ENCODE data around the gene SMG6.
A peak's percentile ranks its signal among the peaks of the same experiment; 100 is the strongest.

Gene SMG6

GRCh38 chr17:2057760-2058585, 245.6 kb downstream of the SMG6 start:
- peaks cover 5% of the 10 kb centered on the region; the same call in 1 of the 2 replicates for H3K4me1 ChIP-seq (ENCODE audit: control insufficient read depth, insufficient read depth, low read length)
- H3K36me3 ChIP-seq (ENCODE audit: control insufficient read depth in 2 of 2, insufficient read depth in 1 of 2, low read length in 2 of 2), result peaks cover 0 to 10% of the 10 kb centered on the region in 2 experiments; a peak in 1 of 3 replicates
- ChIA-PET CTCF (interaction anchor here (0.6 to 3.2 kb wide), 6 partner anchors 9 to 484 kb away, joined by 3 to 24 read pairs (median 4); no protein-coding TSS in a partner anchor), POLR2A (no interaction called here)
- H3K9me3 ChIP-seq (ENCODE audit: control insufficient read depth, insufficient read depth, low read depth, low read length), result no peaks in the 10 kb centered on the region
- TF ChIP-seq KLF10 (tag by site-specific recombination; IDR thresholded peaks at IDR 0.05) (no peak), ZNF624 (tag by site-specific recombination; IDR thresholded peaks at IDR 0.05) (no peak), ZNF169 (tag by site-specific recombination; IDR thresholded peaks at IDR 0.05) (no peak), EGR2 (tag by site-specific recombination; IDR thresholded peaks at IDR 0.05; ENCODE audit: low read depth) (no peak), PRDM2 (tag by site-specific recombination; IDR thresholded peaks at IDR 0.05; ENCODE audit: borderline replicate concordance) (no peak), ZNF341 (tag by site-specific recombination; IDR thresholded peaks at IDR 0.05; ENCODE audit: low read depth) (no peak), ZNF311 (tag by site-specific recombination; IDR thresholded peaks at IDR 0.05; ENCODE audit: borderline replicate concordance) (no peak)
- TF ChIP-seq, protein P1, sequence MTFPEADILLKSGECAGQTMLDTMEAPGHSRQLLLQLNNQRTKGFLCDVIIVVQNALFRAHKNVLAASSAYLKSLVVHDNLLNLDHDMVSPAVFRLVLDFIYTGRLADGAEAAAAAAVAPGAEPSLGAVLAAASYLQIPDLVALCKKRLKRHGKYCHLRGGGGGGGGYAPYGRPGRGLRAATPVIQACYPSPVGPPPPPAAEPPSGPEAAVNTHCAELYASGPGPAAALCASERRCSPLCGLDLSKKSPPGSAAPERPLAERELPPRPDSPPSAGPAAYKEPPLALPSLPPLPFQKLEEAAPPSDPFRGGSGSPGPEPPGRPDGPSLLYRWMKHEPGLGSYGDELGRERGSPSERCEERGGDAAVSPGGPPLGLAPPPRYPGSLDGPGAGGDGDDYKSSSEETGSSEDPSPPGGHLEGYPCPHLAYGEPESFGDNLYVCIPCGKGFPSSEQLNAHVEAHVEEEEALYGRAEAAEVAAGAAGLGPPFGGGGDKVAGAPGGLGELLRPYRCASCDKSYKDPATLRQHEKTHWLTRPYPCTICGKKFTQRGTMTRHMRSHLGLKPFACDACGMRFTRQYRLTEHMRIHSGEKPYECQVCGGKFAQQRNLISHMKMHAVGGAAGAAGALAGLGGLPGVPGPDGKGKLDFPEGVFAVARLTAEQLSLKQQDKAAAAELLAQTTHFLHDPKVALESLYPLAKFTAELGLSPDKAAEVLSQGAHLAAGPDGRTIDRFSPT (tag by site-specific recombination; IDR thresholded peaks at IDR 0.05), result peak; percentile 81; the same call in 1 of the 2 replicates
- H3K4me3 ChIP-seq (ENCODE audit: low read depth, low read length), result no peak overlapping the region
- no peak overlapping the region for H3K27ac ChIP-seq (ENCODE audit: extremely low read depth, low read depth, low read length)

DNA sequence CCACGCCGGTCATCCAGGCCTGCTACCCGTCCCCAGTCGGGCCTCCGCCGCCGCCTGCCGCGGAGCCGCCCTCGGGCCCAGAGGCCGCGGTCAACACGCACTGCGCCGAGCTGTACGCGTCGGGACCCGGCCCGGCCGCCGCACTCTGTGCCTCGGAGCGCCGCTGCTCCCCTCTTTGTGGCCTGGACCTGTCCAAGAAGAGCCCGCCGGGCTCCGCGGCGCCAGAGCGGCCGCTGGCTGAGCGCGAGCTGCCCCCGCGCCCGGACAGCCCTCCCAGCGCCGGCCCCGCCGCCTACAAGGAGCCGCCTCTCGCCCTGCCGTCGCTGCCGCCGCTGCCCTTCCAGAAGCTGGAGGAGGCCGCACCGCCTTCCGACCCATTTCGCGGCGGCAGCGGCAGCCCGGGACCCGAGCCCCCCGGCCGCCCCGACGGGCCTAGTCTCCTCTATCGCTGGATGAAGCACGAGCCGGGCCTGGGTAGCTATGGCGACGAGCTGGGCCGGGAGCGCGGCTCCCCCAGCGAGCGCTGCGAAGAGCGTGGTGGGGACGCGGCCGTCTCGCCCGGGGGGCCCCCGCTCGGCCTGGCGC, 246.3 kb downstream of the SMG6 start:
- H3K36me3 ChIP-seq (ENCODE audit: control insufficient read depth in 2 of 2, insufficient read depth in 1 of 2, low read length in 2 of 2), result peaks cover 0 to 10% of the 10 kb centered on the region in 2 experiments; a peak in 1 of 3 replicates
- no peak overlapping the region for H3K4me3 ChIP-seq (ENCODE audit: low read depth, low read length)
- H3K9me3 ChIP-seq (ENCODE audit: control insufficient read depth, insufficient read depth, low read depth, low read length), result no peaks in the 10 kb centered on the region
- peaks cover 5% of the 10 kb centered on the region; the same call in 1 of the 2 replicates for H3K4me1 ChIP-seq (ENCODE audit: control insufficient read depth, insufficient read depth, low read length)
- H3K27ac ChIP-seq (ENCODE audit: extremely low read depth, low read depth, low read length), result no peak overlapping the region
- ChIA-PET POLR2A (no interaction called here), CTCF (interaction anchor here (0.6 to 4.5 kb wide), 5 partner anchors 14 to 297 kb away, joined by 3 to 143 read pairs (median 4); no protein-coding TSS in a partner anchor)
- TF ChIP-seq ZBTB7A (tag by site-specific recombination; IDR thresholded peaks at IDR 0.05; ENCODE audit: low read depth) (no peak), ZNF112 (tag by site-specific recombination; IDR thresholded peaks at IDR 0.05) (no peak), ZNF26 (tag by site-specific recombination; IDR thresholded peaks at IDR 0.05) (no peak), OSR2 (tag by site-specific recombination; IDR thresholded peaks at IDR 0.05) (no peak), ZNF654 (tag by site-specific recombination; IDR thresholded peaks at IDR 0.05; ENCODE audit: low read depth) (no peak)
